WTC11 (cell line): Measurements from ENCODE around the gene NAV3. TPM values are rescaled to one million over a fixed set of nuclear protein-coding genes. Genes with fewer than 3 reads are reported as not detected.

Experiments
- ATAC-seq: fragments of 200-7000 bp; cut with Tn5 transposase; 2 replicates; pipeline ENCODE4 v1.10.0; 2021; ENCODE audit warnings: mild to moderate bottlenecking, moderate library complexity
- CTCF ChIA-PET: fragments of 300-600 bp; sonication (Branson Sonifier 250); formaldehyde crosslinking; loops from one replicate; lab custom pipeline; 2021; ENCODE audit warnings: antibody characterized with exemption; lab: Charles Lee
- POLR2A ChIA-PET: fragments of 350-600 bp; sonication (Branson Sonifier 250); formaldehyde crosslinking; loops from one replicate; lab custom pipeline; 2021; ENCODE audit warnings: antibody characterized with exemption; lab: Charles Lee
- DNase-seq: peaks from one replicate; pipeline ENCODE4 v3.0.0; 2021; ENCODE audit warnings: low spot score
- H3K27ac Mint-ChIP-seq: 2 replicates; pipeline ENCODE4 v1.8.0; 2021; ENCODE audit warnings: mixed read lengths
- H3K27me3 Mint-ChIP-seq: 2 replicates; pipeline ENCODE4 v1.8.0; 2021; ENCODE audit warnings: low read depth, mild to moderate bottlenecking, moderate library complexity, mixed read lengths
- H3K36me3 Mint-ChIP-seq: 2 replicates; pipeline ENCODE4 v1.8.0; 2021; ENCODE audit warnings: mixed read lengths
- H3K4me1 Mint-ChIP-seq: 2 replicates; pipeline ENCODE4 v1.8.0; 2022; ENCODE audit warnings: mixed read lengths
- H3K4me3 Mint-ChIP-seq: 2 replicates; pipeline ENCODE4 v1.8.0; 2021; ENCODE audit warnings: mild to moderate bottlenecking, moderate library complexity, mixed read lengths
- H3K9me3 Mint-ChIP-seq: 2 replicates; pipeline ENCODE4 v1.8.0; 2021; ENCODE audit warnings: mixed read lengths
- CBFB ChIP-seq: sonication (generic); formaldehyde crosslinking; IDR thresholded peaks from 2 replicates; pipeline ENCODE4 v1.8.1; 2022; ENCODE audit warnings: mild to moderate bottlenecking, low read depth, missing genetic modification reagents
- ELF4 ChIP-seq: sonication (generic); formaldehyde crosslinking; IDR thresholded peaks from 2 replicates; pipeline ENCODE4 v1.8.1; 2022; ENCODE audit warnings: low read depth, mild to moderate bottlenecking, moderate library complexity, missing genetic modification reagents
- FOXK1 ChIP-seq: sonication (generic); formaldehyde crosslinking; IDR thresholded peaks from 2 replicates; pipeline ENCODE4 v1.8.0; 2022; ENCODE audit warnings: mild to moderate bottlenecking, moderate library complexity, missing genetic modification reagents
- GTF2I ChIP-seq: fragments of 250-450 bp; sonication (Bioruptor Pico); conservative IDR thresholded peaks from 2 replicates; pipeline ENCODE4 v1.4.0; 2021; ENCODE audit warnings: mild to moderate bottlenecking
- KAT7 ChIP-seq: sonication (generic); formaldehyde crosslinking; IDR thresholded peaks from 2 replicates; pipeline ENCODE4 v1.8.1; 2023; ENCODE audit warnings: missing genetic modification reagents, mild to moderate bottlenecking, borderline replicate concordance
- NFYB ChIP-seq: sonication (generic); formaldehyde crosslinking; conservative IDR thresholded peaks from 2 replicates; pipeline ENCODE4 v1.8.0; 2022; ENCODE audit warnings: low read depth, missing genetic modification reagents
- SP1 ChIP-seq: sonication (generic); formaldehyde crosslinking; conservative IDR thresholded peaks from 2 replicates; pipeline ENCODE4 v1.8.1; 2022; ENCODE audit warnings: missing genetic modification reagents
- ZBTB21 ChIP-seq: sonication (generic); formaldehyde crosslinking; IDR thresholded peaks from 2 replicates; pipeline ENCODE4 v1.8.1; 2023; ENCODE audit warnings: mild to moderate bottlenecking, missing genetic modification reagents, borderline replicate concordance
- total RNA-seq: library from RNA; stranded (reverse); gene quantifications from 3 replicates; pipeline ENCODE4 v1.2.3, GENCODE V29; 2021
- TF ChIP-seq, protein P1 (sequence below): sonication (generic); formaldehyde crosslinking; IDR thresholded peaks from 2 replicates; pipeline ENCODE4 v1.8.1; 2023; ENCODE audit warnings: mild to moderate bottlenecking, missing genetic modification reagents, borderline replicate concordance
- TF ChIP-seq, protein P2 (sequence below): fragments of 250-450 bp; sonication (Bioruptor Pico); IDR thresholded peaks from 2 replicates; pipeline ENCODE4 v1.9.0; 2021; ENCODE audit warnings: mild to moderate bottlenecking, borderline replicate concordance
- TF ChIP-seq, protein P3 (sequence below): fragments of 250-450 bp; sonication (Bioruptor Pico); conservative IDR thresholded peaks from 2 replicates; pipeline ENCODE4 v1.9.0; 2021; ENCODE audit warnings: mild to moderate bottlenecking
- TF ChIP-seq, protein P4 (sequence below): fragments of 250-450 bp; sonication (Bioruptor Pico); IDR thresholded peaks from 2 replicates; pipeline ENCODE4 v1.9.0; 2021; ENCODE audit warnings: mild to moderate bottlenecking

The NAV3 gene
- total RNA-seq, 1 experiment from 2014 or later = 3.3 TPM

DNA sequence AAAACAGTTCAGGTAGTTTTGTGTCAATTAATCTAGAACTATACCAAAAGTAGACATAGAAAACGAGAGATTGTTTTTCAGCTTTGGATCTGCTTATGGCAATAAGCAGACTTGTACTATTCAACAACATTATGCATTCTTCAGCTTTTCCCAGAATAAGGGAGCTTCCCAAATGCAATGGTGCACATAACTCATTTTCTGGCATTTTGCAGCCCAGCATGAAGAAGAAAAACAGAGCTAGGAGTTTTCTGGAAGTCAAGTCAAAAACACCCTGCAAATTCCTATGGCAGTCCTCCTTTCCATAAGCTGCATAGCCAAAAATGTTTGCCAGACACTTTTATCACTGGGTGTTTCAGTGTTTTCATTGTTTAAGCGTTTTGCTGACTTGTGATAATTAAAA lies 314.7 kb downstream of the NAV3 start:
- no peaks in the 10 kb centered on the region for H3K27me3 Mint-ChIP-seq
- CTCF ChIA-PET = interaction anchor here (2.0 to 2.8 kb wide), 4 partner anchors 19 to 439 kb away, joined by 4 to 9 read pairs (median 6); no protein-coding TSS in a partner anchor
- ATAC-seq = no peak

More for the DNA sequence above, 314.7 kb downstream of the NAV3 start:
- Mint-ChIP-seq H3K9me3 (no peaks in the 10 kb centered on the region), H3K4me1 (peaks cover 10% of the 10 kb centered on the region), H3K36me3 (no peaks in the 10 kb centered on the region), H3K27ac (no peak overlapping the region), H3K4me3 (no peak overlapping the region)
- no peak for DNase-seq
- POLR2A ChIA-PET = interaction anchor here (0.6 kb wide), 1 partner anchor 227 kb away, joined by 5 read pairs; no protein-coding TSS in a partner anchor
- TF ChIP-seq CBFB (CRISPR knock-in tag) = no peak
- no peak for TF ChIP-seq ELF4
- TF ChIP-seq, protein P1, sequence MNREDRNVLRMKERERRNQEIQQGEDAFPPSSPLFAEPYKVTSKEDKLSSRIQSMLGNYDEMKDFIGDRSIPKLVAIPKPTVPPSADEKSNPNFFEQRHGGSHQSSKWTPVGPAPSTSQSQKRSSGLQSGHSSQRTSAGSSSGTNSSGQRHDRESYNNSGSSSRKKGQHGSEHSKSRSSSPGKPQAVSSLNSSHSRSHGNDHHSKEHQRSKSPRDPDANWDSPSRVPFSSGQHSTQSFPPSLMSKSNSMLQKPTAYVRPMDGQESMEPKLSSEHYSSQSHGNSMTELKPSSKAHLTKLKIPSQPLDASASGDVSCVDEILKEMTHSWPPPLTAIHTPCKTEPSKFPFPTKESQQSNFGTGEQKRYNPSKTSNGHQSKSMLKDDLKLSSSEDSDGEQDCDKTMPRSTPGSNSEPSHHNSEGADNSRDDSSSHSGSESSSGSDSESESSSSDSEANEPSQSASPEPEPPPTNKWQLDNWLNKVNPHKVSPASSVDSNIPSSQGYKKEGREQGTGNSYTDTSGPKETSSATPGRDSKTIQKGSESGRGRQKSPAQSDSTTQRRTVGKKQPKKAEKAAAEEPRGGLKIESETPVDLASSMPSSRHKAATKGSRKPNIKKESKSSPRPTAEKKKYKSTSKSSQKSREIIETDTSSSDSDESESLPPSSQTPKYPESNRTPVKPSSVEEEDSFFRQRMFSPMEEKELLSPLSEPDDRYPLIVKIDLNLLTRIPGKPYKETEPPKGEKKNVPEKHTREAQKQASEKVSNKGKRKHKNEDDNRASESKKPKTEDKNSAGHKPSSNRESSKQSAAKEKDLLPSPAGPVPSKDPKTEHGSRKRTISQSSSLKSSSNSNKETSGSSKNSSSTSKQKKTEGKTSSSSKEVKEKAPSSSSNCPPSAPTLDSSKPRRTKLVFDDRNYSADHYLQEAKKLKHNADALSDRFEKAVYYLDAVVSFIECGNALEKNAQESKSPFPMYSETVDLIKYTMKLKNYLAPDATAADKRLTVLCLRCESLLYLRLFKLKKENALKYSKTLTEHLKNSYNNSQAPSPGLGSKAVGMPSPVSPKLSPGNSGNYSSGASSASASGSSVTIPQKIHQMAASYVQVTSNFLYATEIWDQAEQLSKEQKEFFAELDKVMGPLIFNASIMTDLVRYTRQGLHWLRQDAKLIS (CRISPR knock-in tag) = no peak
- TF ChIP-seq, protein P2, sequence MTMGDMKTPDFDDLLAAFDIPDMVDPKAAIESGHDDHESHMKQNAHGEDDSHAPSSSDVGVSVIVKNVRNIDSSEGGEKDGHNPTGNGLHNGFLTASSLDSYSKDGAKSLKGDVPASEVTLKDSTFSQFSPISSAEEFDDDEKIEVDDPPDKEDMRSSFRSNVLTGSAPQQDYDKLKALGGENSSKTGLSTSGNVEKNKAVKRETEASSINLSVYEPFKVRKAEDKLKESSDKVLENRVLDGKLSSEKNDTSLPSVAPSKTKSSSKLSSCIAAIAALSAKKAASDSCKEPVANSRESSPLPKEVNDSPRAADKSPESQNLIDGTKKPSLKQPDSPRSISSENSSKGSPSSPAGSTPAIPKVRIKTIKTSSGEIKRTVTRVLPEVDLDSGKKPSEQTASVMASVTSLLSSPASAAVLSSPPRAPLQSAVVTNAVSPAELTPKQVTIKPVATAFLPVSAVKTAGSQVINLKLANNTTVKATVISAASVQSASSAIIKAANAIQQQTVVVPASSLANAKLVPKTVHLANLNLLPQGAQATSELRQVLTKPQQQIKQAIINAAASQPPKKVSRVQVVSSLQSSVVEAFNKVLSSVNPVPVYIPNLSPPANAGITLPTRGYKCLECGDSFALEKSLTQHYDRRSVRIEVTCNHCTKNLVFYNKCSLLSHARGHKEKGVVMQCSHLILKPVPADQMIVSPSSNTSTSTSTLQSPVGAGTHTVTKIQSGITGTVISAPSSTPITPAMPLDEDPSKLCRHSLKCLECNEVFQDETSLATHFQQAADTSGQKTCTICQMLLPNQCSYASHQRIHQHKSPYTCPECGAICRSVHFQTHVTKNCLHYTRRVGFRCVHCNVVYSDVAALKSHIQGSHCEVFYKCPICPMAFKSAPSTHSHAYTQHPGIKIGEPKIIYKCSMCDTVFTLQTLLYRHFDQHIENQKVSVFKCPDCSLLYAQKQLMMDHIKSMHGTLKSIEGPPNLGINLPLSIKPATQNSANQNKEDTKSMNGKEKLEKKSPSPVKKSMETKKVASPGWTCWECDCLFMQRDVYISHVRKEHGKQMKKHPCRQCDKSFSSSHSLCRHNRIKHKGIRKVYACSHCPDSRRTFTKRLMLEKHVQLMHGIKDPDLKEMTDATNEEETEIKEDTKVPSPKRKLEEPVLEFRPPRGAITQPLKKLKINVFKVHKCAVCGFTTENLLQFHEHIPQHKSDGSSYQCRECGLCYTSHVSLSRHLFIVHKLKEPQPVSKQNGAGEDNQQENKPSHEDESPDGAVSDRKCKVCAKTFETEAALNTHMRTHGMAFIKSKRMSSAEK (CRISPR knock-in tag) = no peak
- TF ChIP-seq, protein P3, sequence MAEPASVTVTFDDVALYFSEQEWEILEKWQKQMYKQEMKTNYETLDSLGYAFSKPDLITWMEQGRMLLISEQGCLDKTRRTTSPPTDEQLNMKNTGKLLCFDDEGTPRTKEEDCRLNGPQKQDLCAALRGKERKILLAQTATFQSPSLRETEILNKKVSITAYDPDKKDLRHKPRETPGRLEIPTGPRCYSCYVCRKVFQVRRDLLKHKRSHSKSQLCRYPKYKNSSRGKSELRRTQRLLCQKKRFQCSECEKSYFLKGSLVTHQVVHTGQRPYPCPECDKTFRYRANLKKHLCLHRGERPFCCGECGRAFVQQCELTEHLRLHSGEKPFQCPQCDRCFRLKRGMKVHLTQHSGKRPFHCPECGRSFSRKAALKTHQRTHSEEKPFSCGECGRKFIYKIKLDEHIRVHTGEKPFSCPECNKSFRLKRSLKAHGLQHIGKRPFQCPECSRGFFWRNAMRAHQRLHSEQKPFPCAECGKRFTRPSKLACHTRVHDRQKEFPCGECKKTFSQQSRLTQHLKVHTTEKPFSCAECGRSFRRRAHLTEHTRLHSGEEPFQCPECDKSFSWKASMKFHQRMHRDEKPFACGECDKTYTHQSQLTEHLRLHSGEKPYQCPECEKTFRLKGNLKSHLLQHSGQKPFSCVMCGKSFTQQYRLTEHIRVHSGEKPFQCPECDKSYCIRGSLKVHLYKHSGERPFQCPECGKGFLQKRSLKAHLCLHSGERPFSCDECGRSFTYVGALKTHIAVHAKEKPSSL (CRISPR knock-in tag) = no peak
- no peak for TF ChIP-seq FOXK1 (CRISPR knock-in tag)
- TF ChIP-seq, protein P4, sequence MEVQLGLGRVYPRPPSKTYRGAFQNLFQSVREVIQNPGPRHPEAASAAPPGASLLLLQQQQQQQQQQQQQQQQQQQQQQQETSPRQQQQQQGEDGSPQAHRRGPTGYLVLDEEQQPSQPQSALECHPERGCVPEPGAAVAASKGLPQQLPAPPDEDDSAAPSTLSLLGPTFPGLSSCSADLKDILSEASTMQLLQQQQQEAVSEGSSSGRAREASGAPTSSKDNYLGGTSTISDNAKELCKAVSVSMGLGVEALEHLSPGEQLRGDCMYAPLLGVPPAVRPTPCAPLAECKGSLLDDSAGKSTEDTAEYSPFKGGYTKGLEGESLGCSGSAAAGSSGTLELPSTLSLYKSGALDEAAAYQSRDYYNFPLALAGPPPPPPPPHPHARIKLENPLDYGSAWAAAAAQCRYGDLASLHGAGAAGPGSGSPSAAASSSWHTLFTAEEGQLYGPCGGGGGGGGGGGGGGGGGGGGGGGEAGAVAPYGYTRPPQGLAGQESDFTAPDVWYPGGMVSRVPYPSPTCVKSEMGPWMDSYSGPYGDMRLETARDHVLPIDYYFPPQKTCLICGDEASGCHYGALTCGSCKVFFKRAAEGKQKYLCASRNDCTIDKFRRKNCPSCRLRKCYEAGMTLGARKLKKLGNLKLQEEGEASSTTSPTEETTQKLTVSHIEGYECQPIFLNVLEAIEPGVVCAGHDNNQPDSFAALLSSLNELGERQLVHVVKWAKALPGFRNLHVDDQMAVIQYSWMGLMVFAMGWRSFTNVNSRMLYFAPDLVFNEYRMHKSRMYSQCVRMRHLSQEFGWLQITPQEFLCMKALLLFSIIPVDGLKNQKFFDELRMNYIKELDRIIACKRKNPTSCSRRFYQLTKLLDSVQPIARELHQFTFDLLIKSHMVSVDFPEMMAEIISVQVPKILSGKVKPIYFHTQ (CRISPR knock-in tag) = no peak
- no peak for TF ChIP-seq NFYB (CRISPR knock-in tag)
- no peak for TF ChIP-seq SP1 (CRISPR knock-in tag)
- TF ChIP-seq ZBTB21 (CRISPR knock-in tag) = no peak
- TF ChIP-seq KAT7 (CRISPR knock-in tag) = no peak
- TF ChIP-seq GTF2I (CRISPR knock-in tag) = no peak
